Activated naive CD4-positive, alpha-beta T cell treated with anti-CD3 and anti-CD28 coated beads, Interleukin-2, amount 50 U/mL, for 16 hours (primary cell): ENCODE measurements around the gene C11orf68.
A peak's percentile ranks its signal among the peaks of the same experiment; 100 is the strongest.
"Not testable (repeated sequence)": the region's sequence is repeated elsewhere in the genome, so short reads cannot be mapped to it uniquely, and the experiment has no call there.

ENCODE experiments used
- DNase-seq: peaks from one replicate; pipeline ENCODE4 v3.0.0-alpha.2; 2020

The C11orf68 gene

DNA sequence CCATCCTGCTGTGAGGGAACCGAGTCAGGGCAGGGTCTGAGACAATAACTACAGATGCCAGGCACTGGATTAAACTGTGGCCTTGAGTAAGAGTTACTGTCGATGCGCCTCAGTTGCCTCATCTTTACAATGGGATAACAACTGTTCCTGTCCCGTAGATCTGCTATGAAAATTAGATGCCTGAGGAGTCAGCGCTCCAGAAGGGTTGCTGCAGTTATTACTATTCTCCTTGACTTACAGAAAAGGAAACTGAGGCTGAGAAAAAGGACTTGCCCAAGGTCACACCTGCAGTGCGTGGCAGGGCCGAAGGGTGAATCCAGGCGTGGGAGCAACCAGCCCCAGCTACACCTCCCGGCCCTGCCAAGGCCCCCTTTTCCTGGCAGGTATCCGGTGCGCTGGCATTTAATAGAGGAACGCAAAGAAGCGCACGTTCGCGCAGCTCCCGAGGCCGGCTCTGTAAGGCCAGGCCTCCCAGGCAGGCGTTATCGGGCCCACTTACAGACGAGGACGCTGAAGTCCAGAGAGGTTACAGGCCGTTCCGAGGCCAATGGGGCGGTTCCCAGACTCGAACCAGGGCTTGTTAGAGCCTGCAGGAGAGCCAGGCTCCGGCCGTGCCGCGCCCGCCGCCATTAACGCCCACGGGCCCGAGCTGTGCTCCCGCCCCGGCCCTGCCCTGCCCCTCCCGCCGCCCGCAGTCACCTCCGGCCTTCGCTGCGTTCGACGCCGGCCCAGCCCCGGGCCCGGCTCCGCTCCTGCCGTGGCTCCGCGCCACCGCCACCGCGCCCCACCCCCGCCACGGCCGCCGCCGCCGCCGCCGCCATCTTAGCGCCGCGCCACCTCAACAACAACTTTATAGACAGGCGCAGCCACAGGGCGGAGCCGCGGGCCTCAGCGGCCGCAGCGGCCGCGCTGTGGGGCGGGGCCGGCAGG, at the start of gene C11orf68:
C11orf68 (minus strand) TSS at position 852 of the 930 bp plus-strand sequence; CDS start at position 821, 31 bp downstream.
- no peak for DNase-seq

DNA sequence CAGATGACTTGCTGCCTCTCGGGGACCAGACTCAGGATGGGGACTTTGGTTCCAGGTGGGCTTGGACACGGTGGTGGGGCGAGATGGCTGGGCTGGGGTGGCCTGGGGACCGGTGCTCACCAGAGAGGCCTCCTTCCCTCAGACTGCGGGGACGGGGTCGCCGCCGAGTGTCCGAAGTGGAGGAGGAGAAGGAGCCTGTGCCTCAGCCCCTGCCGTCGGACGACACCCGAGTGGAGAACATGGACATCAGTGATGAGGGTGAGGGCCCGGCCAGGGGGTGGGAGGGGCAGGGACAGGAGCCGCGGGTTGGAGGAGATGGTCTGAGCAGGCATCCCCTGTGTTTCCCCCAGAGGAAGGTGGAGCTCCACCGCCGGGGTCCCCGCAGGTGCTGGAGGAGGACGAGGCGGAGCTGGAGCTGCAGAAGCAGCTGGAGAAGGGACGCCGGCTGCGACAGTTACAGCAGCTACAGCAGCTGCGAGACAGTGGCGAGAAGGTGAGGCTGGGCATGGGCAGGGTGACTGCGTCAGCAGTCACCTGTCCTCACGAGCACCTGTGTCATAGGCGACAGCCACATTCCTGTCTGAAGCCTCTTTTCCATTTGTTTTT, 48.6 kb upstream of the C11orf68 start:
- peak; percentile 8 for DNase-seq

DNA sequence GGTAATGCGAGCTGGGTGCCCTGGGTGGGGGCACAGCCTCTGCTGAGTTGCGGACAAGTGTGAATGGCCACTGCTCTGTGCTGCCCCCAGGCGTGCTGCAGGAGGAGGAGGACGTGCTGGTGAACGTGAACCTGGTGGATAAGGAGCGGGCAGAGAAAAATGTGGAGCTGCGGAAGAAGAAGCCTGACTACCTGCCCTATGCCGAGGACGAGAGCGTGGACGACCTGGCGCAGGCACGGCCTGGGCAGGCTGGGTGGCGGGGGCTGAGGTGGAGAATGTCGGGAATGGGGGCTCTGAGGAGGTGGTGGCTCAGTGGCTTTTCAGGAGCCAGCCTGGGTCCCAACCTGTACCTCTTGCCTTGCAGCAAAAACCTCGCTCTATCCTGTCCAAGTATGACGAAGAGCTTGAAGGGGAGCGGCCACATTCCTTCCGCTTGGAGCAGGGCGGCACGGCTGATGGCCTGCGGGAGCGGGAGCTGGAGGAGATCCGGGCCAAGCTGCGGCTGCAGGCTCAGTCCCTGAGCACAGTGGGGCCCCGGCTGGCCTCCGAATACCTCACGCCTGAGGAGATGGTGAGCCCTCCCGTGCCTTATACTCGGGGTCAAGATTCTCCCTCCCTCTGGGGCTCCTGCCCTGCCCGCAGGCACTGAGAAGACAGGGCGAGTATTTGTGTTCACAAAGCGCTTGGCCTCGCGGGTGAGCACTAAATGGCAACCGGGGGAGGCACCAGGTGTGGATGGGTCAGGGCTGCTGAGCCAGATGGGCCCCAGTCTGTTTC, 47.3 kb upstream of the C11orf68 start:
- DNase-seq: no peak

DNA sequence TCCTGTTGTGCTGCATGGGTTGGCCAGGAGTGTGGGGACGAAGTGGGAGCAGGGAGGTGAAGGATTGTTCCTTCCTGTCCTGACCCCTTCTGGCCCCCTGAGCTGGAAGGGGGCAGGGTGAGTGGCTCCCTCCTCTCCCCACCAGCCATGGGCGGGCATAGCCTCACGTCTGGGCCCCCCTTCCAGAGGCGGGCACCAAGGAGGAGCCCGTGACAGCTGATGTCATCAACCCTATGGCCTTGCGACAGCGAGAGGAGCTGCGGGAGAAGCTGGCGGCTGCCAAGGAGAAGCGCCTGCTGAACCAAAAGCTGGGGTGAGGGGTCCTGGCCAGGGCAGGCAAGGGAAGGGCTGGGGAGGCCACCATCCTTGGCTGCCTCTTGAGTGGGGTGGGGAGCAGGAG, 46.0 kb upstream of the C11orf68 start:
- DNase-seq: no peak

GRCh38 chr11:65962141-65962564, 43.3 kb upstream of the C11orf68 start:
- DNase-seq: no peak

- DNase-seq: peak; percentile 95
Observed at GRCh38 chr11:65961267-65962140, 42.6 kb upstream of the C11orf68 start, which contains the start of gene SART1. SART1 (plus strand) TSS chr11:65961734; CDS start chr11:65961781, 47 bp downstream.

GRCh38 chr11:65960824-65961266, 42.0 kb upstream of the C11orf68 start:
- no peak for DNase-seq

- DNase-seq: no peak
Observed at GRCh38 chr11:65958774-65959420, 40.0 kb upstream of the C11orf68 start.

DNA sequence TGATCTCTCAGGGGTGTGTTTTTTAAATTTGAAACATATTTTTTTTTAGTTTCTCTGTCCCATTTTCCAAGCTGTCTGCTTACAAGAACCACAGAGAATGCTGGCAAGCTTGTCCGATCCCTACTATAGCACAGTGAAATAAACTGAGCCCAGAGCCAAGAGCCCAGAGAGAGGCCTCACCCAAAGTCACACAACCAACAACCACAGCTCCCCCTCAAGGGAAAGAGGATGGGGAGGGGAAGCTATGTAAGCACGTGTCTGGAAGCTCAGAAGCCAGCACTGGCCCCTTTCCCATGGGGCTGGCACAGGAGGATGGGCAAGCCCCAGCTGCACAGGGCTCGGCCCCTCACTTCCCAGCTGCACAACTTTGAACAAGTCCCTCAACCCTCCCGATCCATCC, 39.4 kb upstream of the C11orf68 start:
- DNase-seq: no peak

- no peak for DNase-seq
Observed at GRCh38 chr11:65954771-65955170, 35.9 kb upstream of the C11orf68 start.

- no peak for DNase-seq
Observed at GRCh38 chr11:65953471-65953870, 34.6 kb upstream of the C11orf68 start.

GRCh38 chr11:65952052-65952521, 33.2 kb upstream of the C11orf68 start:
- DNase-seq: no peak

- not testable (repeated sequence) for DNase-seq
Observed at GRCh38 chr11:65951641-65952040, 32.8 kb upstream of the C11orf68 start.

DNA sequence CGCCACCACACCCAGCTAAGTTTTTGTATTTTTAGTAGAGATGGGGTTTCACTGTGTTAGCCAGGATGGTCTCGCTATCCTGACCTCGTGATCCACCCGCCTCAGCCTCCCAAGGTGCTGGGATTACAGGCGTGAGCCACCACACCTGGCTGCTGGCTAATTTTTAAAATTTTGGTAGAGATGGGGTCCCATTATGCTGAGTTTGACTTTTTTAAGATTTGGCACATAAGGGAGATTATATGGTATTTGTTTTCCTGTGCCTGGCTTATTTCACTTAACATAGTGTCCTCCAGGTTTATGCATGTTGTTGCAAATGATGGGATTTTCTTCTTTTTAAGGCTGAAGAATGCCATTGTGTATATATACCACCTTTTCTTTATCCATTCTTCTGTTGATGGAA, 31.8 kb upstream of the C11orf68 start:
- DNase-seq: not testable (repeated sequence)

DNA sequence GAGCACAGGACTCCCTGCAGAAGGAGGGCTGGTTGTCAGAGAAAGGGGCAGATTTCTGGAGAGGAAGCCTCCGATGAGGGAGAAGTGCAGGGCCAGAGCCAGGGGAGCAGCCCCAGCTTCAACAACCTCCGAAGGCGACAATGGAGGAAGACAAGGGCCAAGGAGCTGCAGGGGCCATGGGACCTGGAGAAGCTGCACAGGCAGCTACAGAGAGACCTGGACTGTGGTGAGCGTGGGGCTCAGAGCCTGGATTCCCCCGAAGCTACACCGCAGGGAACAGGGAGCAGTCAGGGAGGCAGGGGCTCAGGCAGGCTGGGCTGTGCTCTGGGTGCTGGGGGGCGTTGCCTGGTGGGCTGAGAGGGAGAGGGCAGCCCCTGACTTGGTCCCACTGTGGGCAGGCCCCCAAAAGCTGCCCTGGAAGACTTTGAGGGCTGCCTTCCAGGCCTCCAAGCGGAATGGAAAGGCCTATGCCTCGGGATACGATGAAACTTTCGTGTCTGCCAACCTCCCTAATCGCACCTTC, 28.8 kb upstream of the C11orf68 start:
- no peak for DNase-seq

- DNase-seq: no peak
Observed at GRCh38 chr11:65947133-65947532, 28.3 kb upstream of the C11orf68 start.

- DNase-seq: no peak
Observed at GRCh38 chr11:65946655-65947054, 27.8 kb upstream of the C11orf68 start.

- no peak for DNase-seq
Observed at GRCh38 chr11:65945941-65946558, 27.2 kb upstream of the C11orf68 start.

DNA sequence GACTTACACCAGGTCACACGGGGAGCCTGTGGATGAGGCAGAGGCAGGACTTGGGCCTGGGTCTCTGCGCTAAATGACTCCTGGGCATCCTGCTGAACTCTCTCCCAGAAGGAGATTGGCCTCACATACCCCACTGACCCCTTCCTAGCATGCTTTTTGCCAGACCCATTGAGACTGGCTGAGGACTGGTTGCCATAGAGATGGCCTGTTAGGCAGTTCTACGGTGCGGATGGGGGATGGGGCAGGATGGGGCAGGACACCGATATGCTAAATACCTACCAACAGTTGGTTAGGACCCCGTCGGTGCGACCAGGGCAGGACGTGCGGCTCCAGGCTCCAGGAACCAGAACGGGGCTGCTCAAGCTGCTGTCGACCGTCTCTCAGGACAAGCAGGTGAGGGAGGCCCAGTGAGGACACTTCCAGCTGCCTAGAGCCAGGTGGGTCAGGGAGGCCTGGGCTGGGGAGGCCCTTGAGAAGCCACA, 26.6 kb upstream of the C11orf68 start, which contains the start of gene TSGA10IP:
TSGA10IP (plus strand) TSS at position 51 of the 482 bp plus-strand sequence; CDS start at position 247, 196 bp downstream.
- DNase-seq: no peak

DNA sequence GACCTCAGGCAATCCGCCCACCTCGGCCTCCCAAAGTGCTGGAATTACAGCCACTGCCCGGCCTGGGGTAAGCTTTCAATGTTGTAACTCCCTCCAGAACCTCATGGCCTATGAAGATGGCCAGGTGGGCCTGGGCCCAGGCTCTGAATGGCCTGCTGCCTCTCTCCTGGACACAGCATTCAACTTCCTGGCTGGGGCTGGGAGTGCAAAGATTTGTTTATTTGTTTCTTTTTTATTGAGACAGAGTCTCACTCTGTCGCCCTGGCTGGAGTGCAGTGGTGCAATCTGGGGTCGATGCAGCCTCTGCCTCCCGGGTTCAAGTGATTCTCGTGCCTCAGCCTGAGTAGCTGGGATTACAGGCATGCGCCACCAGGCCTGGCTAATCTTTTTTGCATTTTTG, 25.9 kb upstream of the C11orf68 start:
- DNase-seq: no peak
